Fibroblast of mammary gland (primary cell): ENCODE measurements around the gene RAPSN.

ENCODE experiments used
- DNase-seq: peaks from one replicate; pipeline ENCODE4 v3.0.0-alpha.2; 2010; ENCODE audit warnings: low read depth
- H3K4me3 ChIP-seq: 2 replicates; pipeline ENCODE4 v1.5.1; 2011; ENCODE audit warnings: low read depth, mild to moderate bottlenecking, low read length, moderate library complexity; ENCODE audit not compliant: control insufficient read depth
- TF ChIP-seq, protein P1 (sequence below): conservative IDR thresholded peaks from 2 replicates; pipeline ENCODE4 v1.5.1; 2011; ENCODE audit warnings: low read depth, low read length, inconsistent platforms; ENCODE audit not compliant: control insufficient read depth, insufficient read depth

RAPSN gene

GRCh38 chr11:47488674-47489394 is 39.9 kb upstream of the RAPSN start:
- DNase-seq, result no peak
- H3K4me3 ChIP-seq, result no peak overlapping the region
- TF ChIP-seq, protein P1, sequence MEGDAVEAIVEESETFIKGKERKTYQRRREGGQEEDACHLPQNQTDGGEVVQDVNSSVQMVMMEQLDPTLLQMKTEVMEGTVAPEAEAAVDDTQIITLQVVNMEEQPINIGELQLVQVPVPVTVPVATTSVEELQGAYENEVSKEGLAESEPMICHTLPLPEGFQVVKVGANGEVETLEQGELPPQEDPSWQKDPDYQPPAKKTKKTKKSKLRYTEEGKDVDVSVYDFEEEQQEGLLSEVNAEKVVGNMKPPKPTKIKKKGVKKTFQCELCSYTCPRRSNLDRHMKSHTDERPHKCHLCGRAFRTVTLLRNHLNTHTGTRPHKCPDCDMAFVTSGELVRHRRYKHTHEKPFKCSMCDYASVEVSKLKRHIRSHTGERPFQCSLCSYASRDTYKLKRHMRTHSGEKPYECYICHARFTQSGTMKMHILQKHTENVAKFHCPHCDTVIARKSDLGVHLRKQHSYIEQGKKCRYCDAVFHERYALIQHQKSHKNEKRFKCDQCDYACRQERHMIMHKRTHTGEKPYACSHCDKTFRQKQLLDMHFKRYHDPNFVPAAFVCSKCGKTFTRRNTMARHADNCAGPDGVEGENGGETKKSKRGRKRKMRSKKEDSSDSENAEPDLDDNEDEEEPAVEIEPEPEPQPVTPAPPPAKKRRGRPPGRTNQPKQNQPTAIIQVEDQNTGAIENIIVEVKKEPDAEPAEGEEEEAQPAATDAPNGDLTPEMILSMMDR, result no peak

- H3K4me3 ChIP-seq, result no peak overlapping the region
- TF ChIP-seq, protein P1, result no peak
- no peak for DNase-seq
These were observed 39.2 kb upstream of the RAPSN start for GRCh38 chr11:47488111-47488510.

- no peak for DNase-seq
- H3K4me3 ChIP-seq, result no peak overlapping the region
- TF ChIP-seq, protein P1, result no peak
These were observed 38.5 kb upstream of the RAPSN start for GRCh38 chr11:47487421-47487820.

DNA sequence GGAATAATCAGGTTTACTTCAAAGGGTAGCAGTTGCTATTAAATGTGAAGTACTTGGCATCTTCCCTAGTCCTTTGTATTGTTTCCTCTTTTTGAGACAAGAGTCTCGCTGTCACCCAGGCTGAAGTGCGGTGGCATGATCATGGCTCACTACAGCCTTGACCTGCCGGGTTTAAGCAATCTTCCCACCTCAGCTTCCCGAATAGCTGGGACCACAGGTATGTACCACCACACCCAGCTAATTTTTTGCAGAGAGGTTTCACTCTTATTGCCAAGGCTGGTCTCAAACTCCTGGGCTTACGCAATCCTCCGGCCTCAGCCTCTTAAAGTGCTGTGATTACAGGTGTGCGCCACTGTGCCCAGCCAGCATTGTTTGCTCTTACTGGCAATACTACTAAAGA is 36.2 kb upstream of the RAPSN start:
- TF ChIP-seq, protein P1, result no peak
- DNase-seq, result no peak
- no peak overlapping the region for H3K4me3 ChIP-seq

DNA sequence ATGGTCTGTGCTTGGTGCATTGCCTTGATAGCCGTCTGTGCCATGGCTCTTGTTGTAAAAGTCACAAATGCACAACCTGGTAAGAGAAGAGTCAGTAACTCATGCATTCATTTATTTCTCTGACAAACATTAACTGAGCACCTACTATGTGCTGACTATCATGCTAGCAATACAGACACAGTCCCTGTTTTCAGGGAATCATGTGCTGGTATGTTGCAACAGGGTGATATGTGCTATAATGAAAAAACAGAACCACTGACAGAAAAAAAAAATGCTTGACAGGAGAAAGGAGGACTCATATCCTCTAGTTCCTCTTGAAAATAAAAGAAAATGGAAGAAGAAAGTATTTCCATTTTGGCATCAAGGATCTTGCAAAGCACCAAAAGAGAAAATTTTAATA is 34.5 kb upstream of the RAPSN start:
- no peak for DNase-seq
- no peak overlapping the region for H3K4me3 ChIP-seq

DNA sequence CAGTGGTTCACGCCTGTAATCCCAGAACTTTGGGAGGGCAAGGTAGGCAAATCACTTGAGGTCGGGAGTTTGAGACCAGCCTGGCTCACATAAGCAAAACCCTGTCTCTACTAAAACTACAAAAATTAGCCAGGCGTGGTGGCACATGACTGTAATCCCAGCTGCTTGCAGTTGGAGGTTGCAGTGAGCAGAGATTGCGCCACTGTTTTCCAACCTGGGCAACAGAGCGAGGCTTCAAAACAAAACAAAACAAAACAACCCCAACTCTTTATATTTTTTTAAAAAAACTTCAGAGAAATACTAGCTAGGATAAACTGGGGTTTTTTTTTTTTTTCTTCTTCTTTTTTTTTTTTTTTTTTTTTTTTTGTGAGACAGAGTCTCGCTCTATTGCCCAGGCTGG is 31.8 kb upstream of the RAPSN start:
- no peak for DNase-seq
- no peak overlapping the region for H3K4me3 ChIP-seq
- TF ChIP-seq, protein P1, result no peak

More for the DNA sequence above, 34.5 kb upstream of the RAPSN start:
- TF ChIP-seq, protein P1, result no peak
